ENCODE data around the gene SLC27A2. TPM values are rescaled to one million over a fixed set of nuclear protein-coding genes. Genes with fewer than 3 reads are reported as not detected.

Gene SLC27A2
- total and polyA plus RNA-seq, 7 experiments from 2014 or later: 0.17 to 28.2 (median 0.43) TPM

DNA sequence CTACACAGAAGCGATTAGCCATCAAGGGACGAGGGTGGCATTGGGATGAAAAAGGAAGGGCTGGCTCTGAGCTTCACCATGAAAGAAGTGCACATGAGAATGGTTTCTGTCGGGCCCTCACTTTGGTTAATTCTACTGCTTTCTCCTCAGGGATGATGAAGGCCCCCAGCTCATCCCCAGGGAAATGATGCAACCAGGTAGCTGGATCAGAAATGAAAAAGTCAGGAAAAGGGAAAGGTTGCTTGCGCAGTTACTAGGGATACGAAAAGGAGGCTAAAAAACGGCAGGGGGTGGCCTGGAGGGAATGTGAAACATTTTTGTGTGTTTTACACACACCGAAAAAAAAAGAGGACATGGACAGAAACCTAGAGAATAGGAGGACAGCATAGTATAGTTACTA, 1.4 kb upstream of the SLC27A2 start:
- no peaks in the 10 kb centered on the region for H3K27me3 ChIP-seq (ENCODE audit: control insufficient read depth in 2 of 2, insufficient read depth in 2 of 2, low read length in 2 of 2)
- ATAC-seq (no peak), DNase-seq (no peak)
- no peaks in the 10 kb centered on the region for H3K9me3 ChIP-seq (ENCODE audit: control insufficient read depth in 2 of 3, low read length in 3 of 3)
- H3K27ac ChIP-seq (ENCODE audit: low read depth, low read length): no peak overlapping the region
- intact Hi-C loops (cut with micrococcal nuclease): loop anchor here in 1 of 2 donors (5.0 to 10.0 kb wide), 5 partner anchors 67 to 1136 kb away; partner anchors contain the start of genes SECISBP2L, SPPL2A and USP8
- no peak overlapping the region for H3K4me3 ChIP-seq (ENCODE audit: low read length)
- no peaks in the 10 kb centered on the region for H3K36me3 ChIP-seq (ENCODE audit: control insufficient read depth in 2 of 3, insufficient read depth in 3 of 3, low read length in 3 of 3)
- ChIA-PET CTCF (interaction anchor here (0.9 kb wide), 1 partner anchor 136 kb away, joined by 3 read pairs; no protein-coding TSS in a partner anchor), POLR2A (interaction anchor here (0.7 kb wide), 1 partner anchor 129 kb away, joined by 3 read pairs; no protein-coding TSS in a partner anchor)
- H3K4me1 Mint-ChIP-seq: peaks cover 7 to 49% (median 12%) of the 10 kb centered on the region in 7 donors
- H3K27me3 Mint-ChIP-seq: peaks cover 0 to 48% (median 38%) of the 10 kb centered on the region in 5 donors
- peaks cover 0 to 6% of the 10 kb centered on the region in 2 donors for H3K4me1 ChIP-seq (ENCODE audit: control insufficient read depth in 2 of 2, insufficient read depth in 2 of 2, low read length in 2 of 2)
- peak overlapping the region in 2 of 9 donors; percentile 58 to 65 for H3K27ac Mint-ChIP-seq
- peaks cover 0 to 1% (median 0%) of the 10 kb centered on the region in 5 donors for H3K36me3 Mint-ChIP-seq
- no peaks in the 10 kb centered on the region for H3K9me3 Mint-ChIP-seq
- peak overlapping the region in 4 of 10 donors; percentile 82 to 98 (median 92) for H3K4me3 Mint-ChIP-seq

GRCh38 chr15:50181201-50181968, 611 bp upstream of the SLC27A2 start:
- DNase-seq: no peak
- CTCF ChIA-PET: interaction anchor here (1.0 kb wide), 1 partner anchor 137 kb away, joined by 4 read pairs; no protein-coding TSS in a partner anchor
- Mint-ChIP-seq H3K9me3 (no peaks in the 10 kb centered on the region), H3K27me3 (peaks cover 0 to 48% (median 38%) of the 10 kb centered on the region in 5 donors), H3K4me3 (peak overlapping the region; percentile 16 to 98 (median 80)), H3K36me3 (no peaks in the 10 kb centered on the region), H3K4me1 (peaks cover 7 to 54% (median 12%) of the 10 kb centered on the region in 7 donors), H3K27ac (peak overlapping the region in 1 of 9 donors; percentile 76)
- ATAC-seq: no peak
- Histone ChIP-seq H3K27ac (ENCODE audit: low read depth, low read length) (no peak overlapping the region), H3K4me1 (ENCODE audit: control insufficient read depth in 2 of 2, insufficient read depth in 2 of 2, low read length in 2 of 2) (peaks cover 0 to 6% of the 10 kb centered on the region in 2 donors), H3K27me3 (ENCODE audit: control insufficient read depth in 2 of 2, insufficient read depth in 2 of 2, low read length in 2 of 2) (no peaks in the 10 kb centered on the region), H3K4me3 (ENCODE audit: low read length) (peak overlapping the region; percentile 67), H3K9me3 (ENCODE audit: control insufficient read depth in 2 of 3, low read length in 3 of 3) (no peaks in the 10 kb centered on the region), H3K36me3 (ENCODE audit: control insufficient read depth in 2 of 3, insufficient read depth in 3 of 3, low read length in 3 of 3) (no peaks in the 10 kb centered on the region)
- intact Hi-C loops (cut with micrococcal nuclease): loop anchor here in 1 of 2 donors (5.0 to 10.0 kb wide), 5 partner anchors 66 to 1137 kb away; partner anchors contain the start of genes SECISBP2L, SPPL2A and USP8
- POLR2A ChIA-PET: interaction anchor here (0.7 kb wide), 1 partner anchor 128 kb away, joined by 3 read pairs; no protein-coding TSS in a partner anchor

- Mint-ChIP-seq H3K9me3 (no peaks in the 10 kb centered on the region), H3K27me3 (peaks cover 0 to 53% (median 38%) of the 10 kb centered on the region in 5 donors), H3K36me3 (peaks cover 0 to 8% (median 0%) of the 10 kb centered on the region in 5 donors), H3K4me1 (peaks cover 7 to 56% (median 12%) of the 10 kb centered on the region in 7 donors), H3K4me3 (peak overlapping the region; percentile 82 to 98 (median 90)), H3K27ac (peak overlapping the region in 3 of 9 donors; percentile 39 to 85 (median 54))
- H3K27me3 ChIP-seq (ENCODE audit: control insufficient read depth in 2 of 2, insufficient read depth in 2 of 2, low read length in 2 of 2): no peaks in the 10 kb centered on the region
- H3K4me3 ChIP-seq (ENCODE audit: low read length): peak overlapping the region; percentile 67
- DNase-seq (peak in 6 of 9 donors; percentile 13 to 65 (median 21)), ATAC-seq (peak; percentile 56)
- H3K27ac ChIP-seq (ENCODE audit: low read depth, low read length): no peak overlapping the region
- intact Hi-C loops (cut with micrococcal nuclease): loop anchor here (1.0 to 10.0 kb wide), 12 partner anchors 65 to 1304 kb away; partner anchors contain the start of genes AP4E1 (in 2 of the 2), EID1 (in 1 of the 2), FAM227B (in 1 of the 2) and GABPB1 (in 1 of the 2)
- H3K36me3 ChIP-seq (ENCODE audit: control insufficient read depth in 2 of 3, insufficient read depth in 3 of 3, low read length in 3 of 3): no peaks in the 10 kb centered on the region
- H3K4me1 ChIP-seq (ENCODE audit: control insufficient read depth in 2 of 2, insufficient read depth in 2 of 2, low read length in 2 of 2): peaks cover 0 to 6% of the 10 kb centered on the region in 2 donors
- no peaks in the 10 kb centered on the region for H3K9me3 ChIP-seq (ENCODE audit: control insufficient read depth in 2 of 3, low read length in 3 of 3)
- ChIA-PET CTCF (interaction anchor here (0.6 to 1.0 kb wide), 2 partner anchors 135 to 136 kb away, joined by 3 to 4 read pairs; no protein-coding TSS in a partner anchor), POLR2A (no interaction called here)
Measured at GRCh38 chr15:50182219-50183013, 420 bp downstream of the SLC27A2 start.

GRCh38 chr15:50183112-50183794, 1.3 kb downstream of the SLC27A2 start:
- Mint-ChIP-seq H3K4me3 (peak overlapping the region; percentile 82 to 98 (median 90)), H3K9me3 (no peaks in the 10 kb centered on the region), H3K4me1 (peaks cover 7 to 63% (median 12%) of the 10 kb centered on the region in 7 donors), H3K36me3 (peaks cover 0 to 14% (median 0%) of the 10 kb centered on the region in 5 donors), H3K27me3 (peaks cover 0 to 56% (median 38%) of the 10 kb centered on the region in 5 donors), H3K27ac (peak overlapping the region in 2 of 9 donors; percentile 39 to 85)
- no peaks in the 10 kb centered on the region for H3K9me3 ChIP-seq (ENCODE audit: control insufficient read depth in 2 of 3, low read length in 3 of 3)
- peak overlapping the region; percentile 67 for H3K4me3 ChIP-seq (ENCODE audit: low read length)
- H3K27me3 ChIP-seq (ENCODE audit: control insufficient read depth in 2 of 2, insufficient read depth in 2 of 2, low read length in 2 of 2): no peaks in the 10 kb centered on the region
- H3K4me1 ChIP-seq (ENCODE audit: control insufficient read depth in 2 of 2, insufficient read depth in 2 of 2, low read length in 2 of 2): peaks cover 0 to 6% of the 10 kb centered on the region in 2 donors
- intact Hi-C loops (cut with micrococcal nuclease): loop anchor here (2.0 to 10.0 kb wide), 9 partner anchors 64 to 1138 kb away; partner anchors contain the start of genes AP4E1 (in 2 of the 2), GABPB1 (in 1 of the 2), SECISBP2L (in 1 of the 2) and SPPL2A (in 1 of the 2)
- DNase-seq (peak in 1 of 9 donors; percentile 48), ATAC-seq (no peak)
- POLR2A ChIA-PET: no interaction called here
- CTCF ChIA-PET: no interaction called here
- H3K27ac ChIP-seq (ENCODE audit: low read depth, low read length): no peak overlapping the region
- no peaks in the 10 kb centered on the region for H3K36me3 ChIP-seq (ENCODE audit: control insufficient read depth in 2 of 3, insufficient read depth in 3 of 3, low read length in 3 of 3)

GRCh38 chr15:50184863-50185504, 3.0 kb downstream of the SLC27A2 start:
- no peak overlapping the region for H3K27ac Mint-ChIP-seq
- H3K4me3 Mint-ChIP-seq: peak overlapping the region in 1 of 10 donors; percentile 23
- no peak overlapping the region for H3K27ac ChIP-seq (ENCODE audit: low read depth, low read length)
- H3K36me3 ChIP-seq (ENCODE audit: control insufficient read depth in 2 of 3, insufficient read depth in 3 of 3, low read length in 3 of 3): no peaks in the 10 kb centered on the region
- ATAC-seq (no peak), DNase-seq (no peak)
- H3K4me1 Mint-ChIP-seq: peaks cover 7 to 73% (median 12%) of the 10 kb centered on the region in 7 donors
- CTCF ChIA-PET: no interaction called here
- H3K4me3 ChIP-seq (ENCODE audit: low read length): no peak overlapping the region
- peaks cover 0 to 6% of the 10 kb centered on the region in 2 donors for H3K4me1 ChIP-seq (ENCODE audit: control insufficient read depth in 2 of 2, insufficient read depth in 2 of 2, low read length in 2 of 2)
- no peaks in the 10 kb centered on the region for H3K9me3 ChIP-seq (ENCODE audit: control insufficient read depth in 2 of 3, low read length in 3 of 3)
- no peaks in the 10 kb centered on the region for H3K27me3 ChIP-seq (ENCODE audit: control insufficient read depth in 2 of 2, insufficient read depth in 2 of 2, low read length in 2 of 2)
- H3K27me3 Mint-ChIP-seq: peaks cover 0 to 46% (median 33%) of the 10 kb centered on the region in 5 donors
- peaks cover 0 to 14% (median 0%) of the 10 kb centered on the region in 5 donors for H3K36me3 Mint-ChIP-seq
- no peaks in the 10 kb centered on the region for H3K9me3 Mint-ChIP-seq
- POLR2A ChIA-PET: interaction anchor here (0.5 kb wide), 1 partner anchor 171 kb away, joined by 3 read pairs; no protein-coding TSS in a partner anchor
- intact Hi-C loops (cut with micrococcal nuclease): loop anchor here in 1 of 2 donors (5.0 to 10.0 kb wide), 5 partner anchors 62 to 1140 kb away; partner anchors contain the start of genes SECISBP2L, SPPL2A and USP8
